ENCODE results near the gene METTL2B.
A peak's percentile ranks its signal among the peaks of the same experiment; 100 is the strongest.
"Not testable (repeated sequence)": the region's sequence is repeated elsewhere in the genome, so short reads cannot be mapped to it uniquely, and the experiment has no call there.

The METTL2B gene

GRCh38 chr7:128529191-128529590 is 52.6 kb downstream of the METTL2B start:
- not testable (repeated sequence) for ATAC-seq

GRCh38 chr7:128530121-128530854 is 53.7 kb downstream of the METTL2B start:
- peak; percentile 14 to 22 for ATAC-seq

GRCh38 chr7:128530855-128531104 is 54.2 kb downstream of the METTL2B start:
- no peak for ATAC-seq

- peak; percentile 71 to 81 for ATAC-seq
Measured at GRCh38 chr7:128531105-128531954, 54.8 kb downstream of the METTL2B start.

GRCh38 chr7:128531955-128532478 is 55.5 kb downstream of the METTL2B start:
- ATAC-seq: peak in 1 of 2 donors; percentile 1

- ATAC-seq: not testable (repeated sequence)
Measured at GRCh38 chr7:128532956-128533355, 56.4 kb downstream of the METTL2B start.

GRCh38 chr7:128537410-128537809 is 60.9 kb downstream of the METTL2B start:
- ATAC-seq: peak; percentile 69 to 74

GRCh38 chr7:128542530-128542929 is 66.0 kb downstream of the METTL2B start:
- ATAC-seq: not testable (repeated sequence)

- not testable (repeated sequence) for ATAC-seq
Measured at GRCh38 chr7:128543300-128543699, 66.8 kb downstream of the METTL2B start.

GRCh38 chr7:128546319-128546851 is 69.8 kb downstream of the METTL2B start:
- ATAC-seq: not testable (repeated sequence)

GRCh38 chr7:128550920-128551319 is 74.4 kb downstream of the METTL2B start:
- peak in 1 of 2 donors; percentile 58 for ATAC-seq

GRCh38 chr7:128554394-128554793 is 77.8 kb downstream of the METTL2B start:
- not testable (repeated sequence) for ATAC-seq
